AG04449 (cell line): ENCODE results near the gene MRPS27.

Experiments
- CTCF ChIA-PET: fragments of 350-600 bp; formaldehyde crosslinking; extraction: SDS; loops from one replicate; lab custom pipeline; 2021; ENCODE audit warnings: antibody characterized with exemption; lab: Yijun Ruan, JAX
- POLR2A ChIA-PET: fragments of 400-600, 350-600 bp; formaldehyde crosslinking; extraction: SDS; loops from one replicate; lab custom pipeline; 2020; ENCODE audit warnings: antibody characterized with exemption, inconsistent platforms; lab: Yijun Ruan, JAX
- DNase-seq: peaks from one replicate; pipeline ENCODE4 v3.0.0-alpha.2; 2010; ENCODE audit warnings: low read depth, low spot score
- H3K4me3 ChIP-seq: 2 replicates; pipeline ENCODE4 v1.5.1; 2011; ENCODE audit warnings: low read depth, mild to moderate bottlenecking, control low read depth, low read length
- CTCF ChIP-seq: IDR thresholded peaks from one replicate; pipeline ENCODE4 v1.5.1; 2011; ENCODE audit warnings: mild to moderate bottlenecking, moderate library complexity, low read length, control low read depth, inconsistent platforms; ENCODE audit not compliant: insufficient read depth; ENCODE audit errors: missing control alignments

MRPS27 gene

DNA sequence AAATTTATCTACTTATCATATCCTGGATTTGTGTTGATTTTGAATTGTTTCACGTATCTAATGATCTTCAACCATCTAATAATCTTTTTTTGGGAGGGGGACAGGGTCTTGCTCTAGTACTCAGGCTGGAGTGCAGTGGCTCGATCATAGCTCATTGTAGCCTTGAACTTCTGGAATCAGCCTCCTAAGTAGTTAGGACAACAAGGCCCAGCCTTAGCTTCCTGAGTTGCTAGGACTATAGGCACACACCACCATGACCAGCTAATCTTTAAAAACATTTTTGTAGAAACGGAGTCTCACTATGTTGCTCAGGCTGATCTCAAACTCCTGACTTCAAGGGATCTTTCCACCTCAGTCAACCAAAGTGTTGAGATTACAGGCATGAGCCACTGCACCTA is 34.6 kb downstream of the MRPS27 start:
- POLR2A ChIA-PET: no interaction called here
- CTCF ChIA-PET: no interaction called here
- no peak for DNase-seq
- no peak overlapping the region for H3K4me3 ChIP-seq
- no peak for TF ChIP-seq CTCF

- no peak for TF ChIP-seq CTCF
- H3K4me3 ChIP-seq: no peak overlapping the region
- DNase-seq: no peak
- CTCF ChIA-PET: interaction anchor here (1.5 kb wide), 1 partner anchor 16 kb away, joined by 4 read pairs; no protein-coding TSS in a partner anchor
- POLR2A ChIA-PET: no interaction called here
Observed at GRCh38 chr5:72284559-72285423, 35.2 kb downstream of the MRPS27 start.

GRCh38 chr5:72283358-72283757 is 36.7 kb downstream of the MRPS27 start:
- DNase-seq: no peak
- no peak for TF ChIP-seq CTCF
- POLR2A ChIA-PET: interaction anchor here (0.6 to 1.6 kb wide), 2 partner anchors 24 to 175 kb away, joined by 3 to 4 read pairs; no protein-coding TSS in a partner anchor

GRCh38 chr5:72282878-72283277 is 37.2 kb downstream of the MRPS27 start:
- CTCF ChIA-PET: interaction anchor here (0.8 to 3.8 kb wide), 5 partner anchors 8 to 26 kb away, joined by 3 to 23 read pairs (median 17); no protein-coding TSS in a partner anchor
- no peak overlapping the region for H3K4me3 ChIP-seq
- TF ChIP-seq CTCF: no peak
- POLR2A ChIA-PET: interaction anchor here (1.0 to 1.6 kb wide), 2 partner anchors 25 to 127 kb away, joined by 4 read pairs; no protein-coding TSS in a partner anchor
- DNase-seq: no peak

More at GRCh38 chr5:72283358-72283757, 36.7 kb downstream of the MRPS27 start:
- CTCF ChIA-PET: interaction anchor here (3.6 to 3.8 kb wide), 2 partner anchors 7 to 25 kb away, joined by 17 to 23 read pairs; no protein-coding TSS in a partner anchor
- no peak overlapping the region for H3K4me3 ChIP-seq

GRCh38 chr5:72281764-72282499 is 38.1 kb downstream of the MRPS27 start:
- peak; percentile 55 for DNase-seq
- ChIA-PET POLR2A (interaction anchor here (1.0 to 1.6 kb wide), 2 partner anchors 26 to 126 kb away, joined by 4 read pairs; no protein-coding TSS in a partner anchor), CTCF (interaction anchor here (0.7 to 3.8 kb wide), 11 partner anchors 9 to 501 kb away, joined by 3 to 23 read pairs (median 5); no protein-coding TSS in a partner anchor)
- H3K4me3 ChIP-seq: no peak overlapping the region
- no peak for TF ChIP-seq CTCF
